HEK293 (cell line): ENCODE data around the gene RUSF1.
A peak's percentile ranks its signal among the peaks of the same experiment; 100 is the strongest.

Experiments
- GFI1B ChIP-seq: fragments of 450-650 bp; formaldehyde crosslinking; IDR thresholded peaks from 2 replicates; pipeline ENCODE4 v1.5.1; 2016; ENCODE audit warnings: missing biosample characterization, missing genetic modification characterization
- GLIS1 ChIP-seq: fragments of 450-650 bp; formaldehyde crosslinking; IDR thresholded peaks from 2 replicates; pipeline ENCODE4 v1.5.1; 2016; ENCODE audit warnings: missing biosample characterization, missing genetic modification characterization
- GLIS2 ChIP-seq: fragments of 450-650 bp; formaldehyde crosslinking; IDR thresholded peaks from 2 replicates; pipeline ENCODE4 v1.5.1; 2016; ENCODE audit warnings: missing biosample characterization, missing genetic modification characterization
- KLF1 ChIP-seq: fragments of 450-650 bp; formaldehyde crosslinking; IDR thresholded peaks from 2 replicates; pipeline ENCODE4 v1.5.1; 2016; ENCODE audit warnings: missing biosample characterization, missing genetic modification characterization
- KLF7 ChIP-seq: fragments of 450-650 bp; formaldehyde crosslinking; IDR thresholded peaks from 2 replicates; pipeline ENCODE4 v1.5.1; 2016; ENCODE audit warnings: missing biosample characterization, missing genetic modification characterization, borderline replicate concordance
- KLF8 ChIP-seq: fragments of 450-650 bp; formaldehyde crosslinking; IDR thresholded peaks from 2 replicates; pipeline ENCODE4 v1.5.1; 2016; ENCODE audit warnings: missing biosample characterization, missing genetic modification characterization
- PBX3 ChIP-seq: sonication (generic); formaldehyde crosslinking; IDR thresholded peaks from 2 replicates; pipeline ENCODE4 v1.8.1; 2022; ENCODE audit warnings: mild to moderate bottlenecking, moderate library complexity, missing genetic modification reagents
- SP2 ChIP-seq: fragments of 450-650 bp; formaldehyde crosslinking; IDR thresholded peaks from 2 replicates; pipeline ENCODE4 v1.5.1; 2016; ENCODE audit warnings: missing biosample characterization, missing genetic modification characterization
- SP7 ChIP-seq: fragments of 450-650 bp; formaldehyde crosslinking; IDR thresholded peaks from 2 replicates; pipeline ENCODE4 v1.5.1; 2016; ENCODE audit warnings: missing biosample characterization, missing genetic modification characterization
- WT1 ChIP-seq: fragments of 450-650 bp; formaldehyde crosslinking; IDR thresholded peaks from 2 replicates; pipeline ENCODE4 v1.5.1; 2016; ENCODE audit warnings: missing biosample characterization, missing genetic modification characterization
- YY1 ChIP-seq: fragments of 450-650 bp; formaldehyde crosslinking; IDR thresholded peaks from 2 replicates; pipeline ENCODE4 v1.5.1; 2018; ENCODE audit warnings: missing biosample characterization, missing genetic modification characterization
- YY2 ChIP-seq: fragments of 450-650 bp; formaldehyde crosslinking; IDR thresholded peaks from 2 replicates; pipeline ENCODE4 v1.5.1; 2016; ENCODE audit warnings: missing biosample characterization, missing genetic modification characterization
- ZBTB17 ChIP-seq: fragments of 450-650 bp; formaldehyde crosslinking; IDR thresholded peaks from 2 replicates; pipeline ENCODE4 v1.5.1; 2016; ENCODE audit warnings: missing biosample characterization, missing genetic modification characterization
- ZBTB20 ChIP-seq: fragments of 450-650 bp; formaldehyde crosslinking; IDR thresholded peaks from 2 replicates; pipeline ENCODE4 v1.5.1; 2016; ENCODE audit warnings: missing biosample characterization, missing genetic modification characterization
- ZFP69B ChIP-seq: fragments of 450-650 bp; formaldehyde crosslinking; IDR thresholded peaks from 2 replicates; pipeline ENCODE4 v1.5.1; 2016; ENCODE audit warnings: missing biosample characterization, missing genetic modification characterization
- ZNF18 ChIP-seq: fragments of 450-650 bp; formaldehyde crosslinking; IDR thresholded peaks from 2 replicates; pipeline ENCODE4 v1.5.1; 2016; ENCODE audit warnings: missing biosample characterization, missing genetic modification characterization
- ZNF202 ChIP-seq: fragments of 450-650 bp; formaldehyde crosslinking; IDR thresholded peaks from 2 replicates; pipeline ENCODE4 v1.5.1; 2016; ENCODE audit warnings: missing biosample characterization, missing genetic modification characterization, borderline replicate concordance
- ZNF223 ChIP-seq: fragments of 450-650 bp; formaldehyde crosslinking; IDR thresholded peaks from 2 replicates; pipeline ENCODE4 v1.5.1; 2016; ENCODE audit warnings: missing biosample characterization, missing genetic modification characterization
- ZNF324 ChIP-seq: fragments of 450-650 bp; formaldehyde crosslinking; IDR thresholded peaks from 2 replicates; pipeline ENCODE4 v1.5.1; 2016; ENCODE audit warnings: missing biosample characterization, missing genetic modification characterization
- ZNF335 ChIP-seq: fragments of 450-650 bp; formaldehyde crosslinking; conservative IDR thresholded peaks from 2 replicates; pipeline ENCODE4 v1.5.1; 2016; ENCODE audit warnings: missing biosample characterization, missing genetic modification characterization
- ZNF366 ChIP-seq: fragments of 450-650 bp; formaldehyde crosslinking; conservative IDR thresholded peaks from 2 replicates; pipeline ENCODE4 v1.5.1; 2016; ENCODE audit warnings: missing biosample characterization, missing genetic modification characterization
- ZNF521 ChIP-seq: fragments of 450-650 bp; formaldehyde crosslinking; IDR thresholded peaks from 2 replicates; pipeline ENCODE4 v1.5.1; 2017; ENCODE audit warnings: missing biosample characterization, mild to moderate bottlenecking, missing genetic modification characterization
- ZNF571 ChIP-seq: fragments of 450-650 bp; formaldehyde crosslinking; IDR thresholded peaks from 2 replicates; pipeline ENCODE4 v1.5.0; 2017; ENCODE audit warnings: missing biosample characterization, missing genetic modification characterization
- ZNF692 ChIP-seq: fragments of 450-650 bp; formaldehyde crosslinking; IDR thresholded peaks from 2 replicates; pipeline ENCODE4 v1.5.1; 2016; ENCODE audit warnings: missing biosample characterization, missing genetic modification characterization
- ZNF701 ChIP-seq: fragments of 450-650 bp; formaldehyde crosslinking; IDR thresholded peaks from 2 replicates; pipeline ENCODE4 v1.5.1; 2016; ENCODE audit warnings: missing biosample characterization, missing genetic modification characterization
- ZNF777 ChIP-seq: fragments of 450-650 bp; formaldehyde crosslinking; IDR thresholded peaks from 2 replicates; pipeline ENCODE4 v1.5.1; 2017; ENCODE audit warnings: missing biosample characterization, missing genetic modification characterization, borderline replicate concordance
- ZNF792 ChIP-seq: fragments of 450-650 bp; formaldehyde crosslinking; IDR thresholded peaks from 2 replicates; pipeline ENCODE4 v1.5.1; 2016; ENCODE audit warnings: missing biosample characterization, missing genetic modification characterization
- ZXDB ChIP-seq: fragments of 450-650 bp; formaldehyde crosslinking; IDR thresholded peaks from 2 replicates; pipeline ENCODE4 v1.5.1; 2016; ENCODE audit warnings: missing biosample characterization, missing genetic modification characterization
- TF ChIP-seq, protein P1 (sequence below): fragments of 450-650 bp; formaldehyde crosslinking; IDR thresholded peaks from 2 replicates; pipeline ENCODE4 v1.5.1; 2016; ENCODE audit warnings: missing biosample characterization, missing genetic modification characterization
- TF ChIP-seq, protein P2 (sequence below): fragments of 450-650 bp; formaldehyde crosslinking; IDR thresholded peaks from 2 replicates; pipeline ENCODE4 v1.5.1; 2017; ENCODE audit warnings: missing biosample characterization, missing genetic modification characterization

Gene RUSF1

GRCh38 chr16:31471875-31472708 is 36.1 kb downstream of the RUSF1 start, which contains the start of gene TGFB1I1 (continued):
- TF ChIP-seq, protein P1, sequence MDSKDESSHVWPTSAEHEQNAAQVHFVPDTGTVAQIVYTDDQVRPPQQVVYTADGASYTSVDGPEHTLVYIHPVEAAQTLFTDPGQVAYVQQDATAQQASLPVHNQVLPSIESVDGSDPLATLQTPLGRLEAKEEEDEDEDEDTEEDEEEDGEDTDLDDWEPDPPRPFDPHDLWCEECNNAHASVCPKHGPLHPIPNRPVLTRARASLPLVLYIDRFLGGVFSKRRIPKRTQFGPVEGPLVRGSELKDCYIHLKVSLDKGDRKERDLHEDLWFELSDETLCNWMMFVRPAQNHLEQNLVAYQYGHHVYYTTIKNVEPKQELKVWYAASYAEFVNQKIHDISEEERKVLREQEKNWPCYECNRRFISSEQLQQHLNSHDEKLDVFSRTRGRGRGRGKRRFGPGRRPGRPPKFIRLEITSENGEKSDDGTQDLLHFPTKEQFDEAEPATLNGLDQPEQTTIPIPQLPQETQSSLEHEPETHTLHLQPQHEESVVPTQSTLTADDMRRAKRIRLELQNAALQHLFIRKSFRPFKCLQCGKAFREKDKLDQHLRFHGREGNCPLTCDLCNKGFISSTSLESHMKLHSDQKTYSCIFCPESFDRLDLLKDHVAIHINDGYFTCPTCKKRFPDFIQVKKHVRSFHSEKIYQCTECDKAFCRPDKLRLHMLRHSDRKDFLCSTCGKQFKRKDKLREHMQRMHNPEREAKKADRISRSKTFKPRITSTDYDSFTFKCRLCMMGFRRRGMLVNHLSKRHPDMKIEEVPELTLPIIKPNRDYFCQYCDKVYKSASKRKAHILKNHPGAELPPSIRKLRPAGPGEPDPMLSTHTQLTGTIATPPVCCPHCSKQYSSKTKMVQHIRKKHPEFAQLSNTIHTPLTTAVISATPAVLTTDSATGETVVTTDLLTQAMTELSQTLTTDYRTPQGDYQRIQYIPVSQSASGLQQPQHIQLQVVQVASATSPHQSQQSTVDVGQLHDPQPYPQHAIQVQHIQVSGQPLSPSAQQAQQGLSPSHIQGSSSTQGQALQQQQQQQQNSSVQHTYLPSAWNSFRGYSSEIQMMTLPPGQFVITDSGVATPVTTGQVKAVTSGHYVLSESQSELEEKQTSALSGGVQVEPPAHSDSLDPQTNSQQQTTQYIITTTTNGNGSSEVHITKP: peak; percentile 32; the same call in 1 of the 2 replicates
- TF ChIP-seq YY2 (tag by site-specific recombination) (0 out of 2 replicates have a peak, but pooled peaks have one; percentile 14), KLF8 (peak; percentile 81), ZNF335 (tag by site-specific recombination) (peak; percentile 91), ZNF18 (tag by site-specific recombination) (no peak), ZXDB (tag by site-specific recombination) (peak; percentile 12; the same call in 1 of the 2 replicates), ZBTB17 (tag by site-specific recombination) (peak; percentile 31; the same call in 1 of the 2 replicates), ZNF571 (tag by site-specific recombination) (no peak), ZNF701 (tag by site-specific recombination) (no peak), GLIS1 (tag by site-specific recombination) (peak; percentile 38; the same call in 1 of the 2 replicates), ZFP69B (tag by site-specific recombination) (peak; percentile 67), GLIS2 (tag by site-specific recombination) (peak; percentile 16; the same call in 1 of the 2 replicates), KLF1 (peak; percentile 81), PBX3 (CRISPR knock-in tag) (no peak), SP2 (tag by site-specific recombination) (no peak; the same call in 1 of the 2 replicates), WT1 (tag by site-specific recombination) (no peak), ZNF202 (no peak), KLF7 (tag by site-specific recombination) (0 out of 2 replicates have a peak, but pooled peaks have one; percentile 11), ZNF692 (peak; percentile 75), ZNF223 (tag by site-specific recombination) (peak; percentile 93), ZNF366 (tag by site-specific recombination) (peak; percentile 69), ZNF777 (tag by site-specific recombination) (no peak), ZNF324 (tag by site-specific recombination) (0 out of 2 replicates have a peak, but pooled peaks have one; percentile 38), SP7 (tag by site-specific recombination) (peak; percentile 21; the same call in 1 of the 2 replicates), ZNF792 (tag by site-specific recombination) (no peak), GFI1B (tag by site-specific recombination) (no peak), ZBTB20 (peak; percentile 89), YY1 (peak; percentile 52; the same call in 1 of the 2 replicates), ZNF521 (no peak)
- TF ChIP-seq, protein P2, sequence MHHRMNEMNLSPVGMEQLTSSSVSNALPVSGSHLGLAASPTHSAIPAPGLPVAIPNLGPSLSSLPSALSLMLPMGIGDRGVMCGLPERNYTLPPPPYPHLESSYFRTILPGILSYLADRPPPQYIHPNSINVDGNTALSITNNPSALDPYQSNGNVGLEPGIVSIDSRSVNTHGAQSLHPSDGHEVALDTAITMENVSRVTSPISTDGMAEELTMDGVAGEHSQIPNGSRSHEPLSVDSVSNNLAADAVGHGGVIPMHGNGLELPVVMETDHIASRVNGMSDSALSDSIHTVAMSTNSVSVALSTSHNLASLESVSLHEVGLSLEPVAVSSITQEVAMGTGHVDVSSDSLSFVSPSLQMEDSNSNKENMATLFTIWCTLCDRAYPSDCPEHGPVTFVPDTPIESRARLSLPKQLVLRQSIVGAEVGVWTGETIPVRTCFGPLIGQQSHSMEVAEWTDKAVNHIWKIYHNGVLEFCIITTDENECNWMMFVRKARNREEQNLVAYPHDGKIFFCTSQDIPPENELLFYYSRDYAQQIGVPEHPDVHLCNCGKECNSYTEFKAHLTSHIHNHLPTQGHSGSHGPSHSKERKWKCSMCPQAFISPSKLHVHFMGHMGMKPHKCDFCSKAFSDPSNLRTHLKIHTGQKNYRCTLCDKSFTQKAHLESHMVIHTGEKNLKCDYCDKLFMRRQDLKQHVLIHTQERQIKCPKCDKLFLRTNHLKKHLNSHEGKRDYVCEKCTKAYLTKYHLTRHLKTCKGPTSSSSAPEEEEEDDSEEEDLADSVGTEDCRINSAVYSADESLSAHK (tag by site-specific recombination): no peak
